IMR-90 (cell line): ENCODE results near the gene CNST. TPM values are rescaled to one million over a fixed set of nuclear protein-coding genes. Genes with fewer than 3 reads are reported as not detected.

Source experiments
- ATAC-seq: fragments of 200-7000 bp; cut with Tn5 transposase; 2 replicates; pipeline ENCODE4 v1.9.1; 2020; ENCODE audit warnings: low read depth, mild to moderate bottlenecking, moderate library complexity
- BruUV-seq: library from RNA; stranded (reverse); fragments of 400-500 nt; replicated peaks from 2 replicates; lab custom pipeline; 2021; lab: Mats Ljungman, UMichigan
- CTCF ChIA-PET: fragments of 300-600 bp; formaldehyde crosslinking; extraction: SDS; loops from one replicate; lab custom pipeline; 2021; ENCODE audit warnings: antibody characterized with exemption; lab: Yijun Ruan, JAX
- POLR2A ChIA-PET: fragments of 300-600 bp; sonication (Branson Sonifier 250); formaldehyde crosslinking; loops from one replicate; lab custom pipeline; 2022; ENCODE audit warnings: antibody characterized with exemption; ENCODE audit not compliant: unreplicated experiment; lab: Charles Lee
- DNase-seq: peaks from one replicate; pipeline ENCODE4 v3.0.0; 2013
- H2AFZ ChIP-seq: replicated peaks from 2 replicates; pipeline ENCODE3; 2013; ENCODE audit warnings: low read length, mild to moderate bottlenecking; ENCODE audit not compliant: poor library complexity
- H2AK5ac ChIP-seq: 2 replicates; pipeline ENCODE4 v1.6.1; 2013; ENCODE audit warnings: low read depth, low read length, inconsistent platforms
- H2AK9ac ChIP-seq: replicated peaks from 2 replicates; pipeline ENCODE3; 2013; ENCODE audit warnings: mild to moderate bottlenecking, low read depth, low read length, moderate library complexity; ENCODE audit not compliant: poor library complexity
- H2BK120ac ChIP-seq: 2 replicates; pipeline ENCODE4 v1.6.1; 2013; ENCODE audit warnings: low read depth, low read length, inconsistent platforms
- H2BK15ac ChIP-seq: 3 replicates; pipeline ENCODE4 v1.6.1; 2013; ENCODE audit warnings: low read depth, low read length, inconsistent platforms
- H2BK20ac ChIP-seq: 2 replicates; pipeline ENCODE4 v1.6.1; 2013; ENCODE audit warnings: low read depth, mild to moderate bottlenecking, inconsistent platforms, low read length, moderate library complexity
- H2BK5ac ChIP-seq: 2 replicates; pipeline ENCODE4 v1.6.1; 2013; ENCODE audit warnings: mild to moderate bottlenecking, low read depth, low read length, inconsistent platforms; ENCODE audit not compliant: poor library complexity, severe bottlenecking
- H3K14ac ChIP-seq: replicated peaks from 2 replicates; pipeline ENCODE4 v1.6.1; 2013; ENCODE audit warnings: low read depth, low read length, inconsistent platforms
- H3K18ac ChIP-seq: 2 replicates; pipeline ENCODE4 v1.6.1; 2013; ENCODE audit warnings: low read depth, low read length, control low read depth
- H3K23ac ChIP-seq: 2 replicates; pipeline ENCODE4 v1.6.1; 2013; ENCODE audit warnings: low read depth, low read length, inconsistent platforms
- H3K27ac ChIP-seq: 2 replicates; pipeline ENCODE4 v1.5.1; 2013; ENCODE audit warnings: mild to moderate bottlenecking, control low read depth, low read length; ENCODE audit not compliant: insufficient read depth
- H3K27me3 ChIP-seq: 2 replicates; pipeline ENCODE4 v1.6.1; 2013; ENCODE audit warnings: low read length; ENCODE audit not compliant: control insufficient read depth, insufficient read depth
- H3K36me3 ChIP-seq: 2 replicates; pipeline ENCODE4 v1.6.1; 2013; ENCODE audit warnings: low read length, mixed read lengths; ENCODE audit not compliant: control insufficient read depth, insufficient read depth
- H3K4ac ChIP-seq: 2 replicates; pipeline ENCODE4 v1.6.1; 2013; ENCODE audit warnings: low read depth, low read length, inconsistent platforms
- H3K4me1 ChIP-seq: 2 replicates; pipeline ENCODE4 v1.6.1; 2013; ENCODE audit warnings: low read length, mixed read lengths; ENCODE audit not compliant: control insufficient read depth, insufficient read depth
- H3K4me2 ChIP-seq: 2 replicates; pipeline ENCODE4 v1.6.1; 2013; ENCODE audit warnings: low read depth, mild to moderate bottlenecking, control low read depth, low read length, moderate library complexity
- H3K4me3 ChIP-seq: 2 replicates; pipeline ENCODE4 v1.5.1; 2013; ENCODE audit warnings: low read depth, mild to moderate bottlenecking, control low read depth, low read length, moderate library complexity; ENCODE audit not compliant: insufficient read depth
- H3K56ac ChIP-seq: 2 replicates; pipeline ENCODE4 v1.6.1; 2013; ENCODE audit warnings: low read length, inconsistent platforms; ENCODE audit not compliant: insufficient read depth; ENCODE audit errors: extremely low read depth
- H3K79me1 ChIP-seq, 2 experiments: 2 replicates each; pipeline ENCODE4 v1.6.1; 2013; ENCODE audit warnings: low read length in 2 of 2, inconsistent platforms in 1 of 2, low read depth in 1 of 2
- H3K9ac ChIP-seq: 2 replicates; pipeline ENCODE4 v1.6.1; 2013; ENCODE audit warnings: low read depth, low read length, control low read depth
- H3K9me1 ChIP-seq: 2 replicates; pipeline ENCODE4 v1.6.1; 2013; ENCODE audit warnings: low read length, inconsistent platforms; ENCODE audit not compliant: insufficient read depth
- H3K9me3 ChIP-seq: 2 replicates; pipeline ENCODE4 v1.6.1; 2013; ENCODE audit warnings: low read length; ENCODE audit not compliant: control insufficient read depth, insufficient read depth
- H4K20me1 ChIP-seq: 2 replicates; pipeline ENCODE4 v1.6.1; 2013; ENCODE audit warnings: low read length, inconsistent platforms; ENCODE audit not compliant: insufficient read depth
- H4K5ac ChIP-seq: 2 replicates; pipeline ENCODE4 v1.6.1; 2013; ENCODE audit warnings: mild to moderate bottlenecking, low read depth, low read length, control low read depth
- H4K8ac ChIP-seq, 2 experiments: 2 replicates each; pipeline ENCODE4 v1.6.1; 2013; ENCODE audit warnings: low read depth in 2 of 2, low read length in 2 of 2, control low read depth in 1 of 2, inconsistent platforms in 1 of 2
- H4K91ac ChIP-seq: 2 replicates; pipeline ENCODE4 v1.6.1; 2013; ENCODE audit warnings: low read depth, low read length, inconsistent platforms; ENCODE audit not compliant: insufficient read depth
- BHLHE40 ChIP-seq: fragments of 150-350 bp; IDR thresholded peaks from 2 replicates; pipeline ENCODE4 v1.6.1; 2016; ENCODE audit warnings: mild to moderate bottlenecking, low read depth, low read length
- CEBPB ChIP-seq: IDR thresholded peaks from 2 replicates; pipeline ENCODE4 v1.6.1; 2012; ENCODE audit warnings: low read depth, low read length, improper control_type of control experiment
- CHD1 ChIP-seq: IDR thresholded peaks from 2 replicates; pipeline ENCODE4 v1.6.1; 2012; ENCODE audit warnings: low read depth, low read length, improper control_type of control experiment
- FOS ChIP-seq: fragments of 150-350 bp; IDR thresholded peaks from 2 replicates; pipeline ENCODE4 v1.6.1; 2016; ENCODE audit warnings: low read depth, low read length
- MAFK ChIP-seq: IDR thresholded peaks from 2 replicates; pipeline ENCODE4 v1.6.1; 2012; ENCODE audit warnings: low read depth, low read length, improper control_type of control experiment
- MAZ ChIP-seq: IDR thresholded peaks from 2 replicates; pipeline ENCODE4 v1.6.1; 2012; ENCODE audit warnings: low read depth, mild to moderate bottlenecking, low read length, improper control_type of control experiment, moderate library complexity, borderline replicate concordance
- MXI1 ChIP-seq: IDR thresholded peaks from 2 replicates; pipeline ENCODE4 v1.6.1; 2012; ENCODE audit warnings: low read depth, mild to moderate bottlenecking, low read length, moderate library complexity, borderline replicate concordance
- NFE2L2 ChIP-seq: fragments of 150-350 bp; IDR thresholded peaks from 2 replicates; pipeline ENCODE4 v1.6.1; 2016; ENCODE audit warnings: low read depth, mild to moderate bottlenecking, low read length
- POLR2A ChIP-seq: IDR thresholded peaks from 2 replicates; pipeline ENCODE4 v1.6.1; 2012; ENCODE audit warnings: mild to moderate bottlenecking, low read depth, low read length
- RAD21 ChIP-seq: IDR thresholded peaks from 2 replicates; pipeline ENCODE4 v1.6.1; 2012; ENCODE audit warnings: low read length, improper control_type of control experiment
- RCOR1 ChIP-seq: IDR thresholded peaks from 2 replicates; pipeline ENCODE4 v1.6.1; 2012; ENCODE audit warnings: mild to moderate bottlenecking, low read length, improper control_type of control experiment; ENCODE audit not compliant: insufficient replicate concordance
- RFX5 ChIP-seq: IDR thresholded peaks from 2 replicates; pipeline ENCODE4 v1.8.0; 2012; ENCODE audit warnings: low read depth, mild to moderate bottlenecking, low read length, moderate library complexity
- SMC3 ChIP-seq: fragments of 150-350 bp; IDR thresholded peaks from 2 replicates; pipeline ENCODE4 v1.6.1; 2016; ENCODE audit warnings: low read depth, mild to moderate bottlenecking, antibody characterized with exemption, low read length, moderate library complexity
- WGBS, 2 experiments: methylation state at CpG; one replicate each; pipeline versions ENCODE4 v1.1.5 to v1.1.7; 2013; ENCODE audit warnings: missing lambda C conversion rate in 2 of 2; ENCODE audit not compliant: insufficient read length in 1 of 2; ENCODE audit errors: extremely low coverage in 2 of 2; 5-methylcytosine and 5-hydroxymethylcytosine counted together
- dilution Hi-C: fragments of 300-500 bp; cut with HindIII; formaldehyde crosslinking; loops from one replicate; pipeline ENCODE4 v1.14.3; 2018; ENCODE audit warnings: low sequenced_read_pairs; ENCODE audit not compliant: unreplicated experiment
- in situ Hi-C: fragments of 300-500 bp; cut with MboI; formaldehyde crosslinking; loops from 3 replicates; pipeline ENCODE4 v1.14.3; 2019; ENCODE audit warnings: low sequenced_read_pairs, inconsistent platforms, mixed read lengths
- intact Hi-C: fragments of 100-400 bp; cut with micrococcal nuclease; formaldehyde crosslinking; loops from 2 replicates; pipeline ENCODE4 v1.10.0; 2022
- polyA plus RNA-seq, 3 experiments: library from polyadenylated mRNA; depleted of rRNA; stranded (reverse); fragments of >200 nt; gene quantifications; 2 replicates each; pipeline ENCODE4 v1.2.3, GENCODE V29; 2012; ENCODE audit warnings: low replicate concordance in 1 of 3
- total RNA-seq: library from RNA; depleted of rRNA; stranded (reverse); fragments of >200 nt; gene quantifications from 2 replicates; pipeline ENCODE4 v1.2.3, GENCODE V29; 2012
- TF ChIP-seq, protein P1 (sequence below): conservative IDR thresholded peaks from 2 replicates; pipeline ENCODE4 v1.5.1; 2012; ENCODE audit warnings: mild to moderate bottlenecking, low read depth, low read length, improper control_type of control experiment
- TF ChIP-seq, protein P2 (sequence below): fragments of 150-350 bp; IDR thresholded peaks from 2 replicates; pipeline ENCODE4 v1.6.1; 2017; ENCODE audit warnings: mild to moderate bottlenecking, antibody characterized with exemption, low read length, low read depth
- TF ChIP-seq, protein P3 (sequence below): fragments of 150-350 bp; IDR thresholded peaks from 2 replicates; pipeline ENCODE4 v1.6.1; 2016; ENCODE audit warnings: low read depth, mild to moderate bottlenecking, low read length, moderate library complexity, borderline replicate concordance

CNST gene
- total and polyA plus RNA-seq, 2 of the 4 experiments (the other 2 are of a cell fraction) = 15.4 to 25.5 TPM

DNA sequence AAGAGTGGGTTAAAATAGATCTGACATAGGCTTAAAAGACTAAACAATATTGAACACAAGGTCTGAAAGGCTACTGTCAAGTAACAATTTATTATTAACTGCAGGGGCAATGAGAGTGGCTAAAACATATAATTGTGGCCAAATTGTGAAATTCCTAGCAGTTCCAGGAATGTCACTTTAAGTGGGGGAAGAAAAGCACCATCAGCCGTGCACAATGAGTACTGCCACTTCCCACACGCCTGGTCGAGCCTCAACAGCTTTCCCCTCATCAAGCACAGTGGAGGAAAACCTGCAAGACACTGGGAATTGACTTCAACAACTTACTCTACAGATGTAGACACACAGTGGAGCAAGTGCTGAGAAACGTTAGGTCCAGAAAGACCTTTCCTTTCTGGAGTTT is 16.6 kb upstream of the CNST start:
- Histone ChIP-seq H2BK5ac (no peak overlapping the region), H2BK15ac (no peak overlapping the region), H3K9me1 (no peaks in the 10 kb centered on the region), H3K36me3 (peaks cover 46% of the 10 kb centered on the region), H2BK20ac (no peak overlapping the region), H3K79me1 (peaks cover 10 to 15% of the 10 kb centered on the region in 2 experiments; a peak in 3 of 4 replicates), H2BK120ac (no peak overlapping the region), H4K5ac (no peak overlapping the region), H3K4ac (no peak overlapping the region), H3K56ac (no peak overlapping the region), H3K14ac (no peak overlapping the region), H4K8ac (no peak overlapping the region), H3K9ac (no peak overlapping the region), H3K4me2 (no peak overlapping the region), H2AK9ac (no peak overlapping the region), H3K23ac (no peak overlapping the region), H3K9me3 (no peaks in the 10 kb centered on the region), H4K91ac (no peak overlapping the region), H2AFZ (no peak overlapping the region), H3K27ac (no peak overlapping the region), H4K20me1 (0 out of 2 replicates have a peak, but pooled peaks cover 3% of the 10 kb centered on the region), H3K27me3 (no peaks in the 10 kb centered on the region), H3K4me1 (no peaks in the 10 kb centered on the region), H3K4me3 (no peak overlapping the region), H3K18ac (no peak overlapping the region), H2AK5ac (no peak overlapping the region)
- dilution Hi-C loops = no loop called here
- intact Hi-C loops = no loop called here
- ChIA-PET POLR2A (no interaction called here), CTCF (no interaction called here)
- ATAC-seq (no peak), DNase-seq (no peak)
- BruUV-seq = no TSS peak
- TF ChIP-seq POLR2A = no peak
- TF ChIP-seq RFX5 = no peak
- TF ChIP-seq, protein P1, sequence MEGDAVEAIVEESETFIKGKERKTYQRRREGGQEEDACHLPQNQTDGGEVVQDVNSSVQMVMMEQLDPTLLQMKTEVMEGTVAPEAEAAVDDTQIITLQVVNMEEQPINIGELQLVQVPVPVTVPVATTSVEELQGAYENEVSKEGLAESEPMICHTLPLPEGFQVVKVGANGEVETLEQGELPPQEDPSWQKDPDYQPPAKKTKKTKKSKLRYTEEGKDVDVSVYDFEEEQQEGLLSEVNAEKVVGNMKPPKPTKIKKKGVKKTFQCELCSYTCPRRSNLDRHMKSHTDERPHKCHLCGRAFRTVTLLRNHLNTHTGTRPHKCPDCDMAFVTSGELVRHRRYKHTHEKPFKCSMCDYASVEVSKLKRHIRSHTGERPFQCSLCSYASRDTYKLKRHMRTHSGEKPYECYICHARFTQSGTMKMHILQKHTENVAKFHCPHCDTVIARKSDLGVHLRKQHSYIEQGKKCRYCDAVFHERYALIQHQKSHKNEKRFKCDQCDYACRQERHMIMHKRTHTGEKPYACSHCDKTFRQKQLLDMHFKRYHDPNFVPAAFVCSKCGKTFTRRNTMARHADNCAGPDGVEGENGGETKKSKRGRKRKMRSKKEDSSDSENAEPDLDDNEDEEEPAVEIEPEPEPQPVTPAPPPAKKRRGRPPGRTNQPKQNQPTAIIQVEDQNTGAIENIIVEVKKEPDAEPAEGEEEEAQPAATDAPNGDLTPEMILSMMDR = no peak
- TF ChIP-seq MAZ = no peak
- no peak for TF ChIP-seq SMC3
- TF ChIP-seq, protein P2, sequence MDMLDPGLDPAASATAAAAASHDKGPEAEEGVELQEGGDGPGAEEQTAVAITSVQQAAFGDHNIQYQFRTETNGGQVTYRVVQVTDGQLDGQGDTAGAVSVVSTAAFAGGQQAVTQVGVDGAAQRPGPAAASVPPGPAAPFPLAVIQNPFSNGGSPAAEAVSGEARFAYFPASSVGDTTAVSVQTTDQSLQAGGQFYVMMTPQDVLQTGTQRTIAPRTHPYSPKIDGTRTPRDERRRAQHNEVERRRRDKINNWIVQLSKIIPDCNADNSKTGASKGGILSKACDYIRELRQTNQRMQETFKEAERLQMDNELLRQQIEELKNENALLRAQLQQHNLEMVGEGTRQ = no peak
- TF ChIP-seq MXI1 = no peak
- TF ChIP-seq MAFK = no peak
- TF ChIP-seq NFE2L2 = no peak
- no peak for TF ChIP-seq RCOR1
- TF ChIP-seq FOS = no peak
- no peak for TF ChIP-seq RAD21
- TF ChIP-seq CEBPB = no peak
- no peak for TF ChIP-seq CHD1
- TF ChIP-seq, protein P3, sequence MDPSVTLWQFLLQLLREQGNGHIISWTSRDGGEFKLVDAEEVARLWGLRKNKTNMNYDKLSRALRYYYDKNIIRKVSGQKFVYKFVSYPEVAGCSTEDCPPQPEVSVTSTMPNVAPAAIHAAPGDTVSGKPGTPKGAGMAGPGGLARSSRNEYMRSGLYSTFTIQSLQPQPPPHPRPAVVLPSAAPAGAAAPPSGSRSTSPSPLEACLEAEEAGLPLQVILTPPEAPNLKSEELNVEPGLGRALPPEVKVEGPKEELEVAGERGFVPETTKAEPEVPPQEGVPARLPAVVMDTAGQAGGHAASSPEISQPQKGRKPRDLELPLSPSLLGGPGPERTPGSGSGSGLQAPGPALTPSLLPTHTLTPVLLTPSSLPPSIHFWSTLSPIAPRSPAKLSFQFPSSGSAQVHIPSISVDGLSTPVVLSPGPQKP = no peak
- no peak for TF ChIP-seq BHLHE40
- in situ Hi-C loops = no loop called here
- WGBS, 2 experiments = no CpG with 5 or more reads among the region's 4 CpGs
